GM19099 (cell line): ENCODE measurements around the gene POU3F1.

Experiments
- POLR2A ChIP-seq: IDR thresholded peaks from 3 replicates; pipeline ENCODE4 v1.6.1; 2011; ENCODE audit warnings: low read depth; ENCODE audit not compliant: insufficient read length; ENCODE audit errors: extremely low read depth

Gene POU3F1

GRCh38 chr1:37998913-37999429 is 47.6 kb downstream of the POU3F1 start:
- TF ChIP-seq POLR2A: no peak

- TF ChIP-seq POLR2A: no peak
These were observed 48.3 kb downstream of the POU3F1 start for GRCh38 chr1:37998089-37998808.

GRCh38 chr1:37997256-37998088 is 49.1 kb downstream of the POU3F1 start:
- TF ChIP-seq POLR2A: no peak

GRCh38 chr1:37995751-37996345 is 50.7 kb downstream of the POU3F1 start:
- peak; percentile 57 for TF ChIP-seq POLR2A

- TF ChIP-seq POLR2A: no peak
These were observed 51.6 kb downstream of the POU3F1 start for GRCh38 chr1:37994886-37995566.
